ENCODE data around the gene ADAMTS3. TPM values are rescaled to one million over a fixed set of nuclear protein-coding genes. Genes with fewer than 3 reads are reported as not detected.

ADAMTS3 gene
- total and polyA plus RNA-seq, 2 donors (not counting 1 experiment from before 2014, with no cell fraction given): not detected

DNA sequence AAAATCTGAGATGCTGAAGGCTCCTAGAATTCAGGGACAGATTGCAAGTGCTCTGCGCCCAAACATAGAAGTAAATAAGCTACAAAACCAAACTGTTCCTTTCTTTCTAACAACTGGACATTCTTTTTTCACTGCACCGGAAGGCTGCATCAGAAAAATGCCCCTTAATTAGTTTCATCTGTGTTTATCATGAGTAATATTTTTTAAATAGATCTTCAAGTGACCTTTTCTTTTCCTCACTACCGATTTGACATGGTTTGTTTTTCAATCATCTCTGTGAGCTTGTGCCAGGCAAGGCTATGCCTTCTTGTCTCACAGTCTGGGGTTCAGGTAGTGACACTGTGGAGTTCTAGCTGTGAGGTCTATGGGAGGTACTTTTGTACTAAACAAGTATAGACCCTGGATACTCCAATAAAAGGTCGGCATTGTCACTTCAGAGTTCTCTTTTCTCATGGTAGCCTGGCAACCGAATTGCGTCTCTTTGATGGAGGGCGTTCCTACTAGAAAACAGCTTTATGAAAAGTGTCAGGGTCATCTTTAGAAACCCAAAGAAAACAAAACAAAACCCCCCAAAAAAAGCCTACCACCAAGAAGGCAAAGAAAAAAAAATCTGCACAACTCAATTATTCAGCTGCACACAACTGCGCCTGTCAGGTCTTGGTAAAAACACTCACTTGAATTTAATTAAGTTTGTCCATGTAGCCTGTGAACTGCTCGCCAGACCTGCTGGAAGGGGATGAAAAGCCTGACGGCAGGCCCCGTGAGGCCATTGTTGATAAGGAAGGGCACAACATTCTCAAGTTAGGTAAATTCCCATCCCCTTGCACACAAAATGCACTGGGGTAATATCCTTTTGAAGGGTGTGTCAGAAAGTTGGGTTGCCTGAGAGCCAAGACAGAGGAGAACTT is 22.8 kb upstream of the ADAMTS3 start:
- POLR2A ChIA-PET: no interaction called here
- Histone ChIP-seq H3K79me2 (ENCODE audit: control insufficient read depth, insufficient read depth, low read length) (no peaks in the 10 kb centered on the region), H3K36me3 (replicated peaks in 1 of 2; ENCODE audit: control extremely low read depth in 1 of 2, control insufficient read depth in 1 of 2, extremely low read depth in 1 of 2, insufficient read depth in 2 of 2, low read length in 1 of 2) (no peaks in the 10 kb centered on the region), H3K9me3 (ENCODE audit: control extremely low read depth in 1 of 3, control insufficient read depth in 2 of 3, insufficient read depth in 1 of 3, low read length in 2 of 3) (no peaks in the 10 kb centered on the region), H2AFZ (ENCODE audit: insufficient read depth, low read depth, low read length, poor library complexity, severe bottlenecking) (no peak overlapping the region), H3K4me3 (ENCODE audit: control extremely low read depth in 1 of 5, extremely low read depth in 1 of 5, insufficient read depth in 1 of 5, low read depth in 2 of 5, low read length in 4 of 5) (no peak overlapping the region), H3K4me1 (ENCODE audit: control insufficient read depth in 2 of 2, insufficient read depth in 2 of 2, low read length in 2 of 2) (no peaks in the 10 kb centered on the region), H3K27ac (ENCODE audit: low read length in 2 of 2) (no peak overlapping the region), H3K9ac (ENCODE audit: low read length) (no peak overlapping the region), H3K27me3 (replicated peaks in 1 of 4; ENCODE audit: control extremely low read depth in 1 of 4, control insufficient read depth in 3 of 4, insufficient read depth in 4 of 4, low read length in 3 of 4) (no peaks in the 10 kb centered on the region), H3K4me2 (replicated peaks; ENCODE audit: low read depth, low read length, poor library complexity, severe bottlenecking) (no peak overlapping the region), H4K20me1 (ENCODE audit: control insufficient read depth, insufficient read depth, low read length, poor library complexity, severe bottlenecking) (no peaks in the 10 kb centered on the region)
- Mint-ChIP-seq H3K27me3 (no peaks in the 10 kb centered on the region), H3K27ac (no peak overlapping the region), H3K4me3 (no peak overlapping the region), H3K4me1 (no peaks in the 10 kb centered on the region), H3K9me3 (ENCODE audit: insufficient read depth) (no peaks in the 10 kb centered on the region)
- WGBS (ENCODE audit: insufficient coverage): 74% methylated on average over 6 of the region's 11 CpGs
- TF ChIP-seq, protein P1, sequence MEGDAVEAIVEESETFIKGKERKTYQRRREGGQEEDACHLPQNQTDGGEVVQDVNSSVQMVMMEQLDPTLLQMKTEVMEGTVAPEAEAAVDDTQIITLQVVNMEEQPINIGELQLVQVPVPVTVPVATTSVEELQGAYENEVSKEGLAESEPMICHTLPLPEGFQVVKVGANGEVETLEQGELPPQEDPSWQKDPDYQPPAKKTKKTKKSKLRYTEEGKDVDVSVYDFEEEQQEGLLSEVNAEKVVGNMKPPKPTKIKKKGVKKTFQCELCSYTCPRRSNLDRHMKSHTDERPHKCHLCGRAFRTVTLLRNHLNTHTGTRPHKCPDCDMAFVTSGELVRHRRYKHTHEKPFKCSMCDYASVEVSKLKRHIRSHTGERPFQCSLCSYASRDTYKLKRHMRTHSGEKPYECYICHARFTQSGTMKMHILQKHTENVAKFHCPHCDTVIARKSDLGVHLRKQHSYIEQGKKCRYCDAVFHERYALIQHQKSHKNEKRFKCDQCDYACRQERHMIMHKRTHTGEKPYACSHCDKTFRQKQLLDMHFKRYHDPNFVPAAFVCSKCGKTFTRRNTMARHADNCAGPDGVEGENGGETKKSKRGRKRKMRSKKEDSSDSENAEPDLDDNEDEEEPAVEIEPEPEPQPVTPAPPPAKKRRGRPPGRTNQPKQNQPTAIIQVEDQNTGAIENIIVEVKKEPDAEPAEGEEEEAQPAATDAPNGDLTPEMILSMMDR (IDR thresholded peaks at IDR 0.05): no peak
- no peak for TF ChIP-seq EZH2 (IDR thresholded peaks at IDR 0.05; ENCODE audit: borderline replicate concordance, insufficient read depth, low read depth, low read length, poor library complexity, severe bottlenecking)
- DNase-seq (no peak), ATAC-seq (ENCODE audit: low read depth) (no peak)
- CTCF ChIA-PET: no interaction called here
- intact Hi-C loops (cut with micrococcal nuclease): no loop called here

DNA sequence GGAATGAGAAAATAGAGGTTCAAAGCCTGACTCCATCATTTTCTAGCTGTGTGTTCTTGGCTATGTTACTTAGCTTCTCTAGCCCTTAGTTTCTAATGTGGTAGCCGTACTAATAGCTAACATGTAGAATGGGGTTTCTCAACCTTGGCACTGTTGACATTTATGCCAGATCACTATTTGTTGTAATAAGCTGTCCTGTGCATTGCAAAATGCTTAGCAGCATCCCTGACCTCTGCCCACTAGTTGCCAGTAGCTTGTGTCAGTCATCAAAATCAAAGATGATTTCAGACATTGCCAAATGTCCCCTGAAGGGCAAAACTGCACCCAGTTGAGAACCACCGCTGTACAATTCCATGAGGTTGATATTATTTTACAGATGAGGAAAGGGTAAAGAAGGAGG is 18.3 kb upstream of the ADAMTS3 start:
- H3K79me2 ChIP-seq (ENCODE audit: control insufficient read depth, insufficient read depth, low read length): no peaks in the 10 kb centered on the region
- DNase-seq (no peak), ATAC-seq (ENCODE audit: low read depth) (no peak)
- intact Hi-C loops (cut with micrococcal nuclease): no loop called here
- 100% methylated on average over 1 of the region's 2 CpGs for WGBS (ENCODE audit: insufficient coverage)
- no peaks in the 10 kb centered on the region for H3K9me3 ChIP-seq (ENCODE audit: control extremely low read depth in 1 of 3, control insufficient read depth in 2 of 3, insufficient read depth in 1 of 3, low read length in 2 of 3)
- no peak overlapping the region for H3K4me3 ChIP-seq (ENCODE audit: control extremely low read depth in 1 of 5, extremely low read depth in 1 of 5, insufficient read depth in 1 of 5, low read depth in 2 of 5, low read length in 4 of 5)
- Mint-ChIP-seq H3K27me3 (no peaks in the 10 kb centered on the region), H3K4me1 (no peaks in the 10 kb centered on the region), H3K27ac (no peak overlapping the region), H3K4me3 (no peak overlapping the region), H3K9me3 (ENCODE audit: insufficient read depth) (peaks cover 2% of the 10 kb centered on the region)
- H3K36me3 ChIP-seq (replicated peaks in 1 of 2; ENCODE audit: control extremely low read depth in 1 of 2, control insufficient read depth in 1 of 2, extremely low read depth in 1 of 2, insufficient read depth in 2 of 2, low read length in 1 of 2): no peaks in the 10 kb centered on the region
- ChIA-PET POLR2A (no interaction called here), CTCF (no interaction called here)
- no peak for TF ChIP-seq EZH2 (IDR thresholded peaks at IDR 0.05; ENCODE audit: borderline replicate concordance, insufficient read depth, low read depth, low read length, poor library complexity, severe bottlenecking)
- TF ChIP-seq, protein P1 (IDR thresholded peaks at IDR 0.05): no peak
- H3K27ac ChIP-seq (ENCODE audit: low read length in 2 of 2): no peak overlapping the region
- H4K20me1 ChIP-seq (ENCODE audit: control insufficient read depth, insufficient read depth, low read length, poor library complexity, severe bottlenecking): no peaks in the 10 kb centered on the region
- H3K9ac ChIP-seq (ENCODE audit: low read length): no peak overlapping the region
- no peak overlapping the region for H3K4me2 ChIP-seq (replicated peaks; ENCODE audit: low read depth, low read length, poor library complexity, severe bottlenecking)
- H3K4me1 ChIP-seq (ENCODE audit: control insufficient read depth in 2 of 2, insufficient read depth in 2 of 2, low read length in 2 of 2): no peaks in the 10 kb centered on the region
- no peaks in the 10 kb centered on the region for H3K27me3 ChIP-seq (replicated peaks in 1 of 4; ENCODE audit: control extremely low read depth in 1 of 4, control insufficient read depth in 3 of 4, insufficient read depth in 4 of 4, low read length in 3 of 4)
- no peak overlapping the region for H2AFZ ChIP-seq (ENCODE audit: insufficient read depth, low read depth, low read length, poor library complexity, severe bottlenecking)
